Mucosa of descending colon (tissue), 3 donors: ENCODE data around the gene COMT. TPM values are rescaled to one million over a fixed set of nuclear protein-coding genes. Genes with fewer than 3 reads are reported as not detected.
A peak's percentile ranks its signal among the peaks of the same experiment; 100 is the strongest.

Source experiments
- ATAC-seq: fragments of 200-7000 bp; cut with Tn5 transposase; one replicate; pipeline ENCODE4 v1.9.1; 2020; ENCODE audit warnings: mild to moderate bottlenecking, moderate library complexity
- DNase-seq, 3 donors: peaks; one replicate each; pipeline ENCODE4 v3.0.0-alpha.2; 2020
- H3K36me3 ChIP-seq: fragments of 200-600 bp; one replicate; pipeline ENCODE4 v1.8.0; 2021; ENCODE audit warnings: low read depth, mild to moderate bottlenecking
- H3K4me1 ChIP-seq: fragments of 200-600 bp; one replicate; pipeline ENCODE4 v1.8.0; 2021; ENCODE audit warnings: low read depth, mild to moderate bottlenecking
- H3K4me3 ChIP-seq: fragments of 200-600 bp; one replicate; pipeline ENCODE4 v1.8.0; 2021; ENCODE audit warnings: mild to moderate bottlenecking
- H3K9me3 ChIP-seq: fragments of 200-600 bp; one replicate; pipeline ENCODE4 v1.8.0; 2021; ENCODE audit warnings: mild to moderate bottlenecking
- intact Hi-C, 2 donors: fragments of 100-400 bp; cut with DNase I in 1 of 2; cut with micrococcal nuclease in 1 of 2; formaldehyde crosslinking; loops; one replicate each; pipeline versions ENCODE4 v1.11.0 to v1.11.1; 2022; cut with DNase I, micrococcal nuclease
- total RNA-seq, 3 donors: library from RNA; stranded (reverse); fragmentation: NEBNext Ultra II Directional in 2 of 3; extraction: Animal tissue kit (Norgen Biotek cat#: 25700) in 2 of 3; gene quantifications; one replicate each; pipeline versions ENCODE4 v1.2.1 to v1.2.4, GENCODE V29; 2021 to 2023
- TF ChIP-seq, protein P1 (sequence below): fragments of 200-600 bp; IDR thresholded peaks from one replicate; pipeline ENCODE4 v1.8.0; 2022; ENCODE audit warnings: antibody characterized with exemption, mild to moderate bottlenecking
- donor health status: DM: no; HTN: no; CAD: no; lungs with moderate emphysema.
- donor health status: DM: no; HTN: no; CAD: no.
- donor health status: DM: no; HTN: yes; CAD: no.

Gene COMT
- total RNA-seq, 3 donors from 2014 or later: 61.2 to 88.7 (median 70.7) TPM

- TF ChIP-seq, protein P1, sequence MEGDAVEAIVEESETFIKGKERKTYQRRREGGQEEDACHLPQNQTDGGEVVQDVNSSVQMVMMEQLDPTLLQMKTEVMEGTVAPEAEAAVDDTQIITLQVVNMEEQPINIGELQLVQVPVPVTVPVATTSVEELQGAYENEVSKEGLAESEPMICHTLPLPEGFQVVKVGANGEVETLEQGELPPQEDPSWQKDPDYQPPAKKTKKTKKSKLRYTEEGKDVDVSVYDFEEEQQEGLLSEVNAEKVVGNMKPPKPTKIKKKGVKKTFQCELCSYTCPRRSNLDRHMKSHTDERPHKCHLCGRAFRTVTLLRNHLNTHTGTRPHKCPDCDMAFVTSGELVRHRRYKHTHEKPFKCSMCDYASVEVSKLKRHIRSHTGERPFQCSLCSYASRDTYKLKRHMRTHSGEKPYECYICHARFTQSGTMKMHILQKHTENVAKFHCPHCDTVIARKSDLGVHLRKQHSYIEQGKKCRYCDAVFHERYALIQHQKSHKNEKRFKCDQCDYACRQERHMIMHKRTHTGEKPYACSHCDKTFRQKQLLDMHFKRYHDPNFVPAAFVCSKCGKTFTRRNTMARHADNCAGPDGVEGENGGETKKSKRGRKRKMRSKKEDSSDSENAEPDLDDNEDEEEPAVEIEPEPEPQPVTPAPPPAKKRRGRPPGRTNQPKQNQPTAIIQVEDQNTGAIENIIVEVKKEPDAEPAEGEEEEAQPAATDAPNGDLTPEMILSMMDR: no peak
- H3K9me3 ChIP-seq: no peaks in the 10 kb centered on the region
- intact Hi-C loops: no loop called here
- H3K36me3 ChIP-seq: no peaks in the 10 kb centered on the region
- DNase-seq: no peak
- ATAC-seq: no peak
- no peak overlapping the region for H3K4me3 ChIP-seq
- H3K4me1 ChIP-seq: peaks cover 4% of the 10 kb centered on the region
Observed at GRCh38 chr22:19896665-19897355, 44.8 kb upstream of the COMT start.

- no peaks in the 10 kb centered on the region for H3K36me3 ChIP-seq
- no peak overlapping the region for H3K4me3 ChIP-seq
- no peak for ATAC-seq
- intact Hi-C loops: no loop called here
- TF ChIP-seq, protein P1: no peak
- DNase-seq: no peak
- H3K9me3 ChIP-seq: no peaks in the 10 kb centered on the region
- peaks cover 4% of the 10 kb centered on the region for H3K4me1 ChIP-seq
Observed at GRCh38 chr22:19897726-19898125, 43.8 kb upstream of the COMT start.

DNA sequence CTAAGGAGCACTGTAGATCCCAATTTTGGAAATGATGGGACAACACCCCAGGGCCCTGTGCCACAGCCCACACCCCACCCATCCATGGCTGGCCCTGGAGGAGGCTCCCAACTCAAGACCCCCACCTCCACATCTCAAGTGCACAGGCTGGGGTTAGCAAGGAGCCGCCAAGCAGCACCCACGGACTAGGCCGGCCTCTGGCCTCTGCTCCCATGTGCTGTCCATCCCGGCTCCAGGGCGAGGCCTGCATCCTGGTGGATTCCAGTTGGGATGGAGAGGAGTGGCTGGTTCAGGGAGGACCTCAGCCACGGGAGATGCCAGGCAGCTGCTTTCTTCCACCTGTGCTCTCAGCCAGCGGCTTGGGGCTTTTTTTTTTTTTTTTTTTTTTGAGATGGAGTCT is 43.4 kb upstream of the COMT start:
- intact Hi-C loops: no loop called here
- no peak for ATAC-seq
- TF ChIP-seq, protein P1: no peak
- Histone ChIP-seq H3K9me3 (no peaks in the 10 kb centered on the region), H3K36me3 (no peaks in the 10 kb centered on the region), H3K4me3 (no peak overlapping the region), H3K4me1 (peaks cover 4% of the 10 kb centered on the region)
- no peak for DNase-seq

- DNase-seq (no peak), ATAC-seq (no peak)
- H3K4me3 ChIP-seq: no peak overlapping the region
- no peaks in the 10 kb centered on the region for H3K9me3 ChIP-seq
- TF ChIP-seq, protein P1: no peak
- H3K36me3 ChIP-seq: no peaks in the 10 kb centered on the region
- peaks cover 4% of the 10 kb centered on the region for H3K4me1 ChIP-seq
- intact Hi-C loops: no loop called here
Observed at GRCh38 chr22:19898831-19899567, 42.6 kb upstream of the COMT start.

GRCh38 chr22:19900707-19901436 is 40.7 kb upstream of the COMT start:
- peak; percentile 97 for ATAC-seq
- Histone ChIP-seq H3K9me3 (no peaks in the 10 kb centered on the region), H3K4me1 (peaks cover 4% of the 10 kb centered on the region), H3K4me3 (no peak overlapping the region), H3K36me3 (no peaks in the 10 kb centered on the region)
- intact Hi-C loops: no loop called here
- DNase-seq: peak; percentile 77 to 79 (median 77)
- TF ChIP-seq, protein P1: no peak
